K562 (cell line): Measurements from ENCODE around the gene SAP30BP. TPM values are rescaled to one million over a fixed set of nuclear protein-coding genes. Genes with fewer than 3 reads are reported as not detected.

Source experiments
- ATAC-seq: fragments of 200-7000 bp; cut with Tn5 transposase; 3 replicates; pipeline ENCODE4 v1.9.1; 2020; ENCODE audit warnings: moderate library complexity
- BruUV-seq: library from RNA; stranded (reverse); fragments of 400-500 nt; replicated peaks from 2 replicates; lab custom pipeline; 2021; lab: Mats Ljungman, UMichigan
- CTCF ChIA-PET: fragments of 300-600 bp; formaldehyde crosslinking; extraction: SDS; loops from one replicate; lab custom pipeline; 2021; ENCODE audit warnings: low intra/inter-chr PET ratio; lab: Yijun Ruan, JAX
- POLR2A ChIA-PET: fragments of 300-600, 350-650 bp; sonication (Branson Sonifier 250); formaldehyde crosslinking; extraction: SDS; loops from one replicate; lab custom pipeline; 2021; ENCODE audit warnings: antibody characterized with exemption, inconsistent platforms; lab: Yijun Ruan, JAX
- DNase-seq, 4 experiments: peaks; one replicate each; pipeline versions ENCODE4 v3.0.0 to v3.0.0-alpha.2; 2011 to 2018; ENCODE audit warnings: low spot score in 3 of 4, mixed read lengths in 3 of 4; ENCODE audit errors: extremely low read depth in 1 of 4
- FAIRE-seq: peaks from 2 replicates; lab custom pipeline; 2011; peaks lifted over from hg19 to GRCh38; lab: Jason Lieb, UNC
- H2AFZ ChIP-seq: 2 replicates; pipeline ENCODE4 v1.6.0; 2011; ENCODE audit warnings: low read depth, low read length, control low read depth, inconsistent platforms
- H3K27ac ChIP-seq: fragments of 200-600 bp; 3 replicates; pipeline ENCODE4 v1.8.0; 2011; ENCODE audit warnings: low read depth, mild to moderate bottlenecking, control low read depth, inconsistent platforms, low read length, moderate library complexity, mixed read lengths; ENCODE audit errors: extremely low read depth
- H3K27me3 ChIP-seq, 2 experiments: fragments of 300-600 bp in 1 of 2; 2 replicates in 1 of 2; 3 replicates in 1 of 2; pipeline versions ENCODE4 v1.6.0 to v1.8.0; 2011; ENCODE audit warnings: inconsistent platforms in 2 of 2, low read length in 2 of 2, mild to moderate bottlenecking in 1 of 2, mixed read lengths in 1 of 2, moderate library complexity in 1 of 2; ENCODE audit not compliant: control insufficient read depth in 2 of 2, insufficient read depth in 2 of 2
- H3K36me3 ChIP-seq: fragments of 300-600 bp; 3 replicates; pipeline ENCODE4 v1.8.0; 2011; ENCODE audit warnings: mild to moderate bottlenecking, low read length, inconsistent platforms; ENCODE audit not compliant: control insufficient read depth, insufficient read depth
- H3K4me1 ChIP-seq, 2 experiments: fragments of 200-600 bp in 1 of 2; replicated peaks in 1 of 2; 2 replicates in 1 of 2; 3 replicates in 1 of 2; pipeline versions ENCODE4 v1.5.1 to v1.8.0; 2011; ENCODE audit warnings: inconsistent platforms in 2 of 2, low read length in 2 of 2, mild to moderate bottlenecking in 1 of 2, mixed read lengths in 1 of 2, moderate library complexity in 1 of 2; ENCODE audit not compliant: control insufficient read depth in 2 of 2, insufficient read depth in 2 of 2
- H3K4me2 ChIP-seq: 2 replicates; pipeline ENCODE4 v1.6.1; 2011; ENCODE audit warnings: low read length, control low read depth, inconsistent platforms, mixed read lengths; ENCODE audit not compliant: insufficient read depth
- H3K4me3 ChIP-seq: fragments of 200-600 bp; sonication (generic), shearing (Covaris generic); 2 replicates; pipeline ENCODE4 v1.5.1; 2016; ENCODE audit warnings: control low read depth, inconsistent platforms
- H3K79me2 ChIP-seq: fragments of 200-600 bp; 3 replicates; pipeline ENCODE4 v1.8.0; 2011; ENCODE audit warnings: low read length, inconsistent platforms; ENCODE audit not compliant: control insufficient read depth, insufficient read depth
- H3K9ac ChIP-seq, 2 experiments: 2 replicates each; pipeline versions ENCODE4 v1.6.0 to v1.6.1; 2011; ENCODE audit warnings: low read depth in 2 of 2, low read length in 2 of 2, control low read depth in 1 of 2, inconsistent platforms in 1 of 2, mild to moderate bottlenecking in 1 of 2, mixed read lengths in 1 of 2; ENCODE audit not compliant: insufficient read depth in 1 of 2
- H3K9me1 ChIP-seq: one replicate; pipeline ENCODE4 v1.6.0; 2011; ENCODE audit warnings: inconsistent platforms, mild to moderate bottlenecking, low read length, moderate library complexity; ENCODE audit not compliant: control insufficient read depth, insufficient read depth
- H3K9me3 ChIP-seq: replicated peaks from 2 replicates; pipeline ENCODE4 v1.5.1; 2011; ENCODE audit warnings: low read depth, low read length, inconsistent platforms; ENCODE audit not compliant: control insufficient read depth, insufficient read depth
- H4K20me1 ChIP-seq: replicated peaks from 2 replicates; pipeline ENCODE4 v1.6.1; 2011; ENCODE audit warnings: low read length, inconsistent platforms, mixed read lengths; ENCODE audit not compliant: control insufficient read depth, insufficient read depth
- BRD4 ChIP-seq: fragments of 200-600 bp; sonication (generic); IDR thresholded peaks from 2 replicates; pipeline ENCODE4 v1.6.1; 2017; ENCODE audit warnings: inconsistent platforms
- CREB1 ChIP-seq, 2 experiments: sonication (generic) in 1 of 2; formaldehyde crosslinking in 1 of 2; IDR thresholded peaks; 2 replicates each; pipeline versions ENCODE4 v1.6.1 to v1.8.0; 2012 to 2022; ENCODE audit warnings: inconsistent platforms in 1 of 2, mild to moderate bottlenecking in 1 of 2, missing genetic modification reagents in 1 of 2, moderate library complexity in 1 of 2
- CTCFL ChIP-seq: IDR thresholded peaks from 2 replicates; pipeline ENCODE4 v1.6.1; 2011; ENCODE audit warnings: borderline replicate concordance, low read depth, mild to moderate bottlenecking, moderate library complexity, low read length; ENCODE audit not compliant: insufficient read depth, poor library complexity, severe bottlenecking
- EP400 ChIP-seq: fragments of 450-650 bp; IDR thresholded peaks from 2 replicates; pipeline ENCODE4 v1.6.1; 2017; ENCODE audit warnings: antibody characterized with exemption, mild to moderate bottlenecking, moderate library complexity
- FOXA1 ChIP-seq: fragments of 450-650 bp; IDR thresholded peaks from 2 replicates; pipeline ENCODE4 v1.6.1; 2016; ENCODE audit warnings: mild to moderate bottlenecking, borderline replicate concordance
- LARP7 ChIP-seq: fragments of 450-650 bp; IDR thresholded peaks from 2 replicates; pipeline ENCODE4 v1.6.1; 2016
- NR2C2 ChIP-seq, 2 experiments: fragments of 200-800 bp in 1 of 2; sonication (Bioruptor generic) in 1 of 2; sonication (generic) in 1 of 2; formaldehyde crosslinking in 1 of 2; IDR thresholded peaks; 2 replicates each; pipeline versions ENCODE4 v1.6.1 to v1.8.0; 2016 to 2022; ENCODE audit warnings: mild to moderate bottlenecking in 1 of 2, missing compliant biosample characterization in 1 of 2, missing genetic modification characterization in 1 of 2, missing genetic modification reagents in 1 of 2
- NR2F6 ChIP-seq: fragments of 450-650 bp; formaldehyde crosslinking; IDR thresholded peaks from 2 replicates; pipeline ENCODE4 v1.4.0; 2020; ENCODE audit warnings: mild to moderate bottlenecking
- RBM15 ChIP-seq: fragments of 200-400 bp; formaldehyde crosslinking; IDR thresholded peaks from 2 replicates; pipeline ENCODE4 v1.6.1; 2018; ENCODE audit warnings: mild to moderate bottlenecking, low read length, moderate library complexity; ENCODE audit not compliant: insufficient read depth
- RFX1 ChIP-seq: fragments of 450-650 bp; IDR thresholded peaks from 2 replicates; pipeline ENCODE4 v1.6.1; 2016; ENCODE audit warnings: mild to moderate bottlenecking, moderate library complexity
- TFAM ChIP-seq: fragments of 250-450 bp; sonication (Bioruptor Pico); conservative IDR thresholded peaks from 2 replicates; pipeline ENCODE4 v1.5.0; 2021; ENCODE audit warnings: mild to moderate bottlenecking, moderate library complexity
- ZBTB1 ChIP-seq: sonication (generic); formaldehyde crosslinking; IDR thresholded peaks from 2 replicates; pipeline ENCODE4 v1.8.1; 2023; ENCODE audit warnings: missing genetic modification reagents, low read depth, mild to moderate bottlenecking, borderline replicate concordance
- ZNF12 ChIP-seq: sonication (generic); formaldehyde crosslinking; IDR thresholded peaks from 2 replicates; pipeline ENCODE4 v1.4.0; 2020; ENCODE audit warnings: mild to moderate bottlenecking, missing genetic modification reagents
- ZNF3 ChIP-seq: fragments of 250-450 bp; sonication (Bioruptor Pico); IDR thresholded peaks from 2 replicates; pipeline ENCODE4 v1.5.0; 2021; ENCODE audit warnings: mild to moderate bottlenecking, moderate library complexity
- ZNF316 ChIP-seq: fragments of 450-650 bp; IDR thresholded peaks from 2 replicates; pipeline ENCODE4 v1.6.1; 2016
- ZNF583 ChIP-seq: fragments of 250-450 bp; sonication (Bioruptor Pico); IDR thresholded peaks from 2 replicates; pipeline ENCODE4 v1.4.0; 2020
- WGBS: fragments of 100-300 bp; shearing (Covaris generic); methylation state at CpG from one replicate; pipeline ENCODE4 v1.1.6; 2016; ENCODE audit warnings: low coverage, mixed read lengths; ENCODE audit not compliant: insufficient coverage; ENCODE audit errors: missing lambda C conversion rate; 5-methylcytosine and 5-hydroxymethylcytosine counted together
- in situ Hi-C: fragments of 300-500 bp; cut with MboI; formaldehyde crosslinking; loops from 4 replicates; pipeline ENCODE4 v1.15.0; 2018; ENCODE audit warnings: inconsistent platforms, mixed read lengths
- intact Hi-C: fragments of 100-400 bp; cut with micrococcal nuclease; formaldehyde crosslinking; loops from 2 replicates; pipeline ENCODE4 v1.14.2; 2022
- polyA plus RNA-seq, 8 experiments: library from polyadenylated mRNA; depleted of rRNA in 4 of 8; stranded (reverse) in 5 of 8; unstranded in 3 of 8; fragments of >200 nt; fragmentation: Nextera tagmentation in 2 of 8; fragmentation: Illumina TruSeq in 1 of 8; extraction: Ambion mirVana in 2 of 8; extraction: Trizol in 1 of 8; gene quantifications; 2 replicates each; pipeline versions ENCODE4 v1.2.1 to v1.2.3, GENCODE V29; 2011 to 2014; ENCODE audit warnings: inconsistent platforms in 1 of 8, missing spikeins in 1 of 8
- total RNA-seq, 7 experiments: library from RNA; depleted of rRNA in 6 of 7; stranded (reverse); fragments of >200 nt in 6 of 7; fragmentation: Illumina TruSeq in 2 of 7; extraction: Trizol in 2 of 7; gene quantifications; 2 replicates each; pipeline versions ENCODE4 v1.2.1 to v1.2.3, GENCODE V29; 2011 to 2021; ENCODE audit warnings: low replicate concordance in 1 of 7
- TF ChIP-seq, protein P1 (sequence below): sonication (generic); formaldehyde crosslinking; IDR thresholded peaks from 2 replicates; pipeline ENCODE4 v1.8.0; 2022; ENCODE audit warnings: missing genetic modification reagents, mild to moderate bottlenecking, moderate library complexity, borderline replicate concordance

The SAP30BP gene
- total and polyA plus RNA-seq, 9 of the 15 experiments (the other 6 are each of a cell fraction or from before 2014, with no cell fraction given) = 45.3 to 154 (median 71.7) TPM

GRCh38 chr17:75712446-75712845 lies 45.3 kb downstream of the SAP30BP start (continued):
- no peak for TF ChIP-seq CTCFL
- no peak for TF ChIP-seq ZBTB1 (CRISPR knock-in tag)
- TF ChIP-seq, protein P1, sequence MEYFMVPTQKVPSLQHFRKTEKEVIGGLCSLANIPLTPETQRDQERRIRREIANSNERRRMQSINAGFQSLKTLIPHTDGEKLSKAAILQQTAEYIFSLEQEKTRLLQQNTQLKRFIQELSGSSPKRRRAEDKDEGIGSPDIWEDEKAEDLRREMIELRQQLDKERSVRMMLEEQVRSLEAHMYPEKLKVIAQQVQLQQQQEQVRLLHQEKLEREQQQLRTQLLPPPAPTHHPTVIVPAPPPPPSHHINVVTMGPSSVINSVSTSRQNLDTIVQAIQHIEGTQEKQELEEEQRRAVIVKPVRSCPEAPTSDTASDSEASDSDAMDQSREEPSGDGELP (CRISPR knock-in tag) = no peak
- TF ChIP-seq, all 486 proteins: peak for 0

DNA sequence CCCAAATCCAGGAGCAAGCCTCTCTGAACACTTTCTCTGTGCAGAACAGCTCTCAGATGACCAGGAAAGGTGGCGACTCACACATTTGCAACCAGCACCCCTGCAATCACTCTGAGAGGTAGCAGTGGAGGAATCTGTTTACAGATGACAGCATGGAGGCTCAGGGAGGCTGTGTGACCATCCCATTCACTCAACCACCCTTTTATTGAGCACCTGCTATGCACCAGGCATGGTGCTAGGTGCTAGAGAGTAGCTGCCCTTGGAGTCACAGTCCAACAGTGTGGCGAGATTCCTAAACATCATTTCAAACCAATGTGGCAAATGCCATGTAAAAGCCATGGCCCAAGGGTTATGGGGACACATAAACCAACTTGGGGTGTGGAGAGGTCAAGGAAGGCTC lies 52.6 kb downstream of the SAP30BP start:
- in situ Hi-C loops = no loop called here
- H3K4me1 ChIP-seq = peaks cover 0 to 32% of the 10 kb centered on the region in 2 experiments; a peak in 3 of 5 replicates
- no peak overlapping the region for H3K9ac ChIP-seq
- ATAC-seq (no peak), DNase-seq (no peak), FAIRE-seq (no peak)
- H3K4me3 ChIP-seq = no peak overlapping the region
- H3K27me3 ChIP-seq = peaks cover 17 to 51% of the 10 kb centered on the region in 2 experiments
- H4K20me1 ChIP-seq = no peaks in the 10 kb centered on the region; the same call in 1 of the 2 replicates
- H3K9me3 ChIP-seq = no peaks in the 10 kb centered on the region
- ChIA-PET POLR2A (interaction anchor here (0.6 to 2.0 kb wide), 9 partner anchors 9 to 96 kb away, joined by 3 to 12 read pairs (median 3); no protein-coding TSS in a partner anchor), CTCF (interaction anchor here (0.8 kb wide), 1 partner anchor 11 kb away, joined by 3 read pairs; no protein-coding TSS in a partner anchor)
- no peak overlapping the region for H3K27ac ChIP-seq
- no peaks in the 10 kb centered on the region for H3K36me3 ChIP-seq
- no peak overlapping the region for H3K4me2 ChIP-seq
- no TSS peak for BruUV-seq
- H3K79me2 ChIP-seq = no peaks in the 10 kb centered on the region
- no peaks in the 10 kb centered on the region for H3K9me1 ChIP-seq
- intact Hi-C loops = no loop called here
- 8% methylated on average over 2 of the region's 2 CpGs for WGBS
- no peak overlapping the region for H2AFZ ChIP-seq
- TF ChIP-seq RFX1 (no peak), LARP7 (no peak), RBM15 (no peak), ZNF3 (no peak), BRD4 (no peak), CREB1 (IDR thresholded peaks at IDR 0.05) (no peak), CREB1 (CRISPR knock-in tag; IDR thresholded peaks at IDR 0.05) (no peak), EP400 (no peak), ZNF316 (no peak), FOXA1 (no peak), CTCFL (no peak), NR2C2 (CRISPR knock-in tag; IDR thresholded peaks at IDR 0.05) (no peak), NR2C2 (tag; IDR thresholded peaks at IDR 0.05) (no peak), TFAM (CRISPR knock-in tag) (no peak), NR2F6 (CRISPR knock-in tag) (no peak), ZNF583 (no peak), ZNF12 (CRISPR knock-in tag) (no peak)
